Left ventricle myocardium superior (tissue), 1 donor: ENCODE results near the gene LCN6. TPM values are rescaled to one million over a fixed set of nuclear protein-coding genes. Genes with fewer than 3 reads are reported as not detected.
"Not testable (repeated sequence)": the region's sequence is repeated elsewhere in the genome, so short reads cannot be mapped to it uniquely, and the experiment has no call there.

Experiments
- ATAC-seq: fragments of 200-7000 bp; cut with Tn5 transposase; one replicate; pipeline ENCODE4 v1.9.1; 2020; ENCODE audit warnings: mild to moderate bottlenecking, moderate library complexity
- DNase-seq: peaks from one replicate; pipeline ENCODE4 v3.0.0-alpha.2; 2020
- intact Hi-C: fragments of 100-400 bp; cut with micrococcal nuclease; formaldehyde crosslinking; loops from one replicate; pipeline ENCODE4 v1.11.0; 2022
- total RNA-seq: library from RNA; stranded (reverse); fragmentation: NEBNext Ultra II Directional; extraction: Animal tissue kit (Norgen Biotek cat#: 25700); gene quantifications from one replicate; pipeline ENCODE4 v1.2.1, GENCODE V29; 2021
- donor health status: DM: no; HTN: yes; CAD: no; lungs with severe emphysema.

Gene LCN6
- total RNA-seq, 1 donor from 2014 or later: 17.4 TPM

- DNase-seq (peak; percentile 66), ATAC-seq (peak; percentile 39)
- intact Hi-C loops: no loop called here
These were observed 14.8 kb upstream of the LCN6 start for GRCh38 chr9:136762915-136763648.

GRCh38 chr9:136762221-136762691 is 13.9 kb upstream of the LCN6 start:
- no peak for ATAC-seq
- DNase-seq: no peak
- intact Hi-C loops: no loop called here

- no peak for DNase-seq
- ATAC-seq: no peak
- intact Hi-C loops: no loop called here
These were observed 13.2 kb upstream of the LCN6 start for GRCh38 chr9:136761545-136761981.

- intact Hi-C loops: not testable (repeated sequence)
- DNase-seq: peak; percentile 60
- peak; percentile 31 for ATAC-seq
These were observed 12.7 kb upstream of the LCN6 start for GRCh38 chr9:136760834-136761544.

GRCh38 chr9:136760424-136760823 is 12.1 kb upstream of the LCN6 start:
- DNase-seq: no peak
- intact Hi-C loops: no loop called here
- ATAC-seq: no peak

GRCh38 chr9:136759436-136760325 is 11.4 kb upstream of the LCN6 start:
- intact Hi-C loops: no loop called here
- ATAC-seq (no peak), DNase-seq (no peak)

GRCh38 chr9:136759001-136759400 is 10.7 kb upstream of the LCN6 start:
- intact Hi-C loops: no loop called here
- ATAC-seq: no peak
- DNase-seq: no peak

- intact Hi-C loops: no loop called here
- DNase-seq (no peak), ATAC-seq (no peak)
These were observed 9.4 kb upstream of the LCN6 start for GRCh38 chr9:136757751-136758140.

- no peak for DNase-seq
- intact Hi-C loops: no loop called here
- no peak for ATAC-seq
These were observed 9.0 kb upstream of the LCN6 start for GRCh38 chr9:136757328-136757727.

- DNase-seq (no peak), ATAC-seq (no peak)
- intact Hi-C loops: no loop called here
These were observed 8.5 kb upstream of the LCN6 start for GRCh38 chr9:136756836-136757235.

- ATAC-seq (no peak), DNase-seq (no peak)
- intact Hi-C loops: no loop called here
These were observed 7.8 kb upstream of the LCN6 start for GRCh38 chr9:136756134-136756438.

GRCh38 chr9:136755302-136756133 is 7.2 kb upstream of the LCN6 start:
- intact Hi-C loops, DNase-seq, ATAC-seq: not testable (repeated sequence)

- intact Hi-C loops: no loop called here
- DNase-seq (no peak), ATAC-seq (no peak)
These were observed 6.4 kb upstream of the LCN6 start for GRCh38 chr9:136754626-136755301.

GRCh38 chr9:136754059-136754572 is 5.8 kb upstream of the LCN6 start:
- no peak for DNase-seq
- intact Hi-C loops: no loop called here
- ATAC-seq: no peak

- DNase-seq (no peak), ATAC-seq (no peak)
- intact Hi-C loops: no loop called here
These were observed 5.2 kb upstream of the LCN6 start for GRCh38 chr9:136753371-136754058.

GRCh38 chr9:136751814-136752213 is 3.5 kb upstream of the LCN6 start:
- intact Hi-C loops: no loop called here
- ATAC-seq: no peak
- DNase-seq: no peak

GRCh38 chr9:136751244-136751643 is 2.9 kb upstream of the LCN6 start:
- intact Hi-C loops: no loop called here
- ATAC-seq (no peak), DNase-seq (no peak)

- intact Hi-C loops: no loop called here
- ATAC-seq (no peak), DNase-seq (no peak)
These were observed 2.2 kb upstream of the LCN6 start for GRCh38 chr9:136750526-136750925.
